GM12878 (cell line): ENCODE data around the gene PPAT.

Experiments
- CTCF ChIP-seq, 3 experiments: IDR thresholded peaks in 2 of 3; conservative IDR thresholded peaks in 1 of 3; 2 replicates each; pipeline ENCODE4 v1.5.1; 2011; ENCODE audit warnings: low read depth in 3 of 3, low read length in 3 of 3, mild to moderate bottlenecking in 3 of 3, control low read depth in 2 of 3, moderate library complexity in 2 of 3, inconsistent platforms in 1 of 3, mixed read lengths in 1 of 3; ENCODE audit not compliant: control insufficient read depth in 2 of 3, insufficient read depth in 1 of 3; ENCODE audit errors: extremely low read depth in 1 of 3
- E4F1 ChIP-seq: fragments of 450-650 bp; IDR thresholded peaks from 2 replicates; pipeline ENCODE4 v1.6.1; 2018; ENCODE audit warnings: borderline replicate concordance, mild to moderate bottlenecking; ENCODE audit not compliant: partially characterized antibody
- EP300 ChIP-seq, 2 experiments: fragments of 150-350 bp in 1 of 2; IDR thresholded peaks; 2 replicates each; pipeline ENCODE4 v1.6.1; 2011 to 2012; ENCODE audit warnings: low read depth in 2 of 2, low read length in 2 of 2, borderline replicate concordance in 1 of 2, improper control_type of control experiment in 1 of 2, inconsistent platforms in 1 of 2; ENCODE audit not compliant: control insufficient read depth in 1 of 2
- EZH2 ChIP-seq: IDR thresholded peaks from 2 replicates; pipeline ENCODE4 v1.6.1; 2012; ENCODE audit warnings: low read depth, mild to moderate bottlenecking, control low read depth, inconsistent platforms, low read length, borderline replicate concordance; ENCODE audit not compliant: control insufficient read depth
- NFYA ChIP-seq: IDR thresholded peaks from 2 replicates; pipeline ENCODE4 v1.6.1; 2011; ENCODE audit warnings: low read depth, mild to moderate bottlenecking, low read length, improper control_type of control experiment, borderline replicate concordance
- NFYB ChIP-seq: IDR thresholded peaks from 2 replicates; pipeline ENCODE4 v1.6.1; 2011; ENCODE audit warnings: low read depth, mild to moderate bottlenecking, low read length, improper control_type of control experiment, moderate library complexity; ENCODE audit not compliant: insufficient read depth
- TBL1XR1 ChIP-seq: IDR thresholded peaks from 2 replicates; pipeline ENCODE4 v1.6.1; 2012; ENCODE audit warnings: low read depth, low read length, improper control_type of control experiment
- ZBTB4 ChIP-seq: fragments of 450-650 bp; formaldehyde crosslinking; IDR thresholded peaks from 2 replicates; pipeline ENCODE4 v1.4.0; 2022; ENCODE audit warnings: mild to moderate bottlenecking, moderate library complexity
- ZNF384 ChIP-seq: IDR thresholded peaks from 2 replicates; pipeline ENCODE4 v1.6.1; 2012; ENCODE audit warnings: low read depth, mild to moderate bottlenecking, low read length, improper control_type of control experiment, borderline replicate concordance

- TF ChIP-seq ZNF384 = no peak
- no peak for TF ChIP-seq TBL1XR1
- no peak for TF ChIP-seq EZH2
- no peak for TF ChIP-seq NFYA
- no peak for TF ChIP-seq CTCF (IDR thresholded peaks at IDR 0.05 in 2 of 3, conservative IDR thresholded peaks at IDR 0.05 in 1 of 3; ENCODE audit: control insufficient read depth in 2 of 3, extremely low read depth in 1 of 3, insufficient read depth in 1 of 3, low read depth in 3 of 3, low read length in 3 of 3)
- TF ChIP-seq NFYB = no peak
- TF ChIP-seq EP300 (IDR thresholded peaks at IDR 0.05; ENCODE audit: borderline replicate concordance in 1 of 2, control insufficient read depth in 1 of 2, low read depth in 2 of 2, low read length in 2 of 2) = no peak
- no peak for TF ChIP-seq ZBTB4 (CRISPR knock-in tag)
- no peak for TF ChIP-seq E4F1
Observed at GRCh38 chr4:56468097-56468422, 32.6 kb upstream of the PPAT start.
